Measurements from ENCODE around the gene ZNF91.

The ZNF91 gene

DNA sequence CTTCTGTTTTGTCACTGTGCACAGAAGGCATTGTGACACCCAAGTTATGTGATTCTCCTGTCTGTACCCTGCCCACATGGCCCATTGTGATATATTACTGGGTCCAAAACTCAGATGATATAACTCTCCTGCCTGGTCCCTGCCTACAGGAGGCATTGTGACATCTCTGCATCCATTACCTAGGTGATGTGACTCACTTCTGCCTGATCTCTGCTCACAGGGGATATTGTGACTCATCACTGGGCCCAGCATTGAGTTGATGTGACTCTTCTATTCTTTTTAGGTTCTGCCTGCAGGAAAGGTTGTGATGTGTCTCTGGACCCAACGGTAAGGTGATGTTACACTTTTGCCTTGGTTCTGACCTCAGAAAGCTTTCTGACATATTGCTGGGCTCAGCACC lies 77.1 kb downstream of the ZNF91 start:
- FAIRE-seq (no peak), DNase-seq (ENCODE audit: insufficient read length, low spot score) (no peak)
- TF ChIP-seq, protein P1, sequence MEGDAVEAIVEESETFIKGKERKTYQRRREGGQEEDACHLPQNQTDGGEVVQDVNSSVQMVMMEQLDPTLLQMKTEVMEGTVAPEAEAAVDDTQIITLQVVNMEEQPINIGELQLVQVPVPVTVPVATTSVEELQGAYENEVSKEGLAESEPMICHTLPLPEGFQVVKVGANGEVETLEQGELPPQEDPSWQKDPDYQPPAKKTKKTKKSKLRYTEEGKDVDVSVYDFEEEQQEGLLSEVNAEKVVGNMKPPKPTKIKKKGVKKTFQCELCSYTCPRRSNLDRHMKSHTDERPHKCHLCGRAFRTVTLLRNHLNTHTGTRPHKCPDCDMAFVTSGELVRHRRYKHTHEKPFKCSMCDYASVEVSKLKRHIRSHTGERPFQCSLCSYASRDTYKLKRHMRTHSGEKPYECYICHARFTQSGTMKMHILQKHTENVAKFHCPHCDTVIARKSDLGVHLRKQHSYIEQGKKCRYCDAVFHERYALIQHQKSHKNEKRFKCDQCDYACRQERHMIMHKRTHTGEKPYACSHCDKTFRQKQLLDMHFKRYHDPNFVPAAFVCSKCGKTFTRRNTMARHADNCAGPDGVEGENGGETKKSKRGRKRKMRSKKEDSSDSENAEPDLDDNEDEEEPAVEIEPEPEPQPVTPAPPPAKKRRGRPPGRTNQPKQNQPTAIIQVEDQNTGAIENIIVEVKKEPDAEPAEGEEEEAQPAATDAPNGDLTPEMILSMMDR (IDR thresholded peaks at IDR 0.05; ENCODE audit: insufficient read depth, missing control alignments), result no peak

DNA sequence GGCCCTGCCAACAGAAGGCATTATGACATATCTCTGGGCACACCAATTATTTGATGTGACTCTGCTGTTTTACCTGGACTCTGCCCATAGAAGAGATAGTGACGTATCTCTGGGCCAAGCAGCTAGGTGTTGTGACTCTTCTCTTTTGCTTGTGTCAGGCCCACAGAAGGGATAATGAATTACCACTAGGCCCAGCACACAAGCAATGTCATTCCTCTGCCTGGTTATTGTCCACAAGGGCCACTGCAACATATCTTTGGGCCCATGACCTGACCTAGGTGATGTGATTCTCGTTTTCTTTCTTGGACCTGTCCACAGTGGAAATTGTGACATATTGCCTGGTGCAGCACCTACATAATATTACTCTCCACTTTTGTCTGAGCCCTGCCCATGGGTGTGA lies 80.0 kb downstream of the ZNF91 start:
- FAIRE-seq (no peak), DNase-seq (ENCODE audit: insufficient read length, low spot score) (no peak)
- TF ChIP-seq, protein P1 (IDR thresholded peaks at IDR 0.05; ENCODE audit: insufficient read depth, missing control alignments), result no peak

DNA sequence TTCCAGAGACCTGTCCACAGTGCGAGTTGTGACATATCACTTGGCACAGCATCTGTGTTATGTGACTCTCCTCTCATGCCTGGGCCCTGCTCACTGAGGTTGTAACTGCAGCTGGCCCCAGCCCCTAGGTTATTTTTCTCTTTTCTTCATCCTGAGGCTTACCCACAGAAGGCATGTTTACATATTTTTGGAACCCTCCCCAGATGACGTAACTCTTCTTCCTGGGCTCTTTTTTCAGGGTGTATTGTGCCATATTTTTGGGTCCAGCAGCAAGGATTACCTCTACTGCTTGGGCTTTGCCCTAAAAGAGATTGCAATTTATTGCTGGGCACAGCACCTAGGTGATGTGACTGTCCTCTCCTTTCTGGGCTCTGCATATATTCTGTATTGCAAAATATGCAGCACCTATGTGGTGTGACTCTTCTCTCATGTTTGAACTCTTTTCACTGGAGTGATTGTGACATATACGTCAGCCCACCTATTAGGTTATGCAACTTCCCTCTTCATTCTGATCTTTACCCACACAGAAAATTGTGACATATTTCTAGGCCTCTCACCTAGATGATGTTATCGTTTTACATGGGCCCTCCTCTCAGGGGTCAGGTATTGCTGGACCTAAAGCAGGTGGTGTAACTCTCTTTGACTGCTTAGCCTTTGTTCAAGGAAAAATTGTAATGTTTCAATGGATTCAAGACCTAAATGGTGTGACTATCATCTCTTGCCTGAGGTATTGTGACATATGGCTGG lies 80.6 kb downstream of the ZNF91 start:
- DNase-seq (ENCODE audit: insufficient read length, low spot score) (no peak), FAIRE-seq (no peak)
- TF ChIP-seq, protein P1 (IDR thresholded peaks at IDR 0.05; ENCODE audit: insufficient read depth, missing control alignments), result no peak

DNA sequence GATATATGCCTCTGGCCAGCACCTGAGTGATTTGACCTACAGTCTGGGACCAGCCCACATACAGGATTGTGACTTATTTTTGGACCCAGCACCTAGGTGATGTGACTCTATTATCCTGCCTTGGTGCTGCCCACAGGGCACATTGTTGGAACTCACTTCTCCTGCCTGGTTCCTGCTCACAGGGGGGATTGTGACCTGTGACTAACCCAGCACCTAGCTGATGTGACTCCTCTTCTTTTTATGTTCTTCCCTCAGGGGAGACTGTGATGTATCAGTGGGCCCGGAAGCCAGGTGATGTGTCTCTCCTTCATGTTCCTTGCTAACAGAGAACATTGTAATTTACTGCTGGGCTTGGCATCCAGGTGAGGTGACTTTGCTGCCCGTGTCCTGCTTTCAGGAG lies 82.1 kb downstream of the ZNF91 start:
- DNase-seq (ENCODE audit: insufficient read length, low spot score) (no peak), FAIRE-seq (no peak)
- TF ChIP-seq, protein P1 (IDR thresholded peaks at IDR 0.05; ENCODE audit: insufficient read depth, missing control alignments), result no peak

DNA sequence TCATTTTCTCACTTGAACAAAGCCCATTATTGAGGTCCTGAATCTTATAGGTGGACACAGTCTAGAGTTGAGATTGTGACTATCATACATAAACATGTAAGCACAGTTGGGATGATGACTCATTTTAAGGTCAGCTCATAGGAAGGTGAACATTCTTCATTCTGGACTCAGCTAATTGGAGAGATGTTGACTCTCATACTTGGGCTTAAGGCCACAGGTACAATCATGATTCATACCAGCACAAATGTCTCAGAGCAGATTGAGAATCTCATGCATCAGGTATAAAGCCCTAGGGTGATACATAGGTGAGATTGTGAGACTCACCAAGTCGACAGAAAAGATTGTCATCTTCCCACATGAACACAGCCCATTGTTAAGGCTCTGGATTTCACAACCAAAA lies 82.8 kb downstream of the ZNF91 start:
- TF ChIP-seq, protein P1 (IDR thresholded peaks at IDR 0.05; ENCODE audit: insufficient read depth, missing control alignments), result no peak
- FAIRE-seq (no peak), DNase-seq (ENCODE audit: insufficient read length, low spot score) (no peak)

DNA sequence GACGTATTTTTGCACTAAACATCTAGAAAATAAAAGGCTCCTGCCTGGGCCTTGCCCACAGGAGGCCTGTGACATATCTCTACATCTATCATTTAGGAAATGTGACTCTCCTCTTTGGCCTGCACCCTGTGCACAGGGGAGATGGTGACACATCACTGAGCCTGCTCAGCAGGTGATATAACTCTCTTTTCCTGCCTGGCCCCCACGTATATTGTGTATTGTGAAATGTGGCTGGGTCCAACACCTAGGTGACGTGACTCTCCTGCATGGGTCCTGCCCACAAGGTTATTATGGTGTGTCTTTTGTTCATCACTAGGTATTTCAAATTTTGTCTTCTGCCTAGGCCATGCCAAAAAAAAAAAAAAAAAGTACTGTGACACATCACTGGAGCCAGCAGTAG lies 83.7 kb downstream of the ZNF91 start:
- no peak for FAIRE-seq
- TF ChIP-seq, protein P1 (IDR thresholded peaks at IDR 0.05; ENCODE audit: insufficient read depth, missing control alignments), result no peak

DNA sequence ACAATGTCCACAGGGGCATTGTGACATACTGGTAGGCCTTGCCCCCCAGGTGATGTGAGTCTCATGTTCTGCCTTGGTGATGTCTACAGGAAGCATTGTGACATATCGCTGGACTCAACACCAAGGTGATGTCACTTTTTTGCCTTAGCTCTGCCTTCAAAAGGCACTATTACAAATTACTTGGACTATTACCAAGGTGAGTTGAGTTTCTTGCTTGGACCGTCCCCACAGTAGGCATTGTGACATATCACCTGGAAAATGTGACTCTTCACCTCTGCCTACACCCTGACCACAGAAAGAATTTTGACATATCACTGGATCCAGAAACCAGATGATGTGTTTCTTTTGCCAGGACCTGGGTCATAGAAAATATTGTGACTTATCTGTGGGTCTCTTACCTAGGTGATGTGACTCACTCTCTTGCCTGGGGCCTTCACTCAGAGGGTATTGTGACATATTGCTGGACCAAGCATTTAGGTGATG lies 84.5 kb downstream of the ZNF91 start:
- TF ChIP-seq, protein P1 (IDR thresholded peaks at IDR 0.05; ENCODE audit: insufficient read depth, missing control alignments), result no peak
- DNase-seq (ENCODE audit: insufficient read length, low spot score), result no peak
- no peak for FAIRE-seq

More for the DNA sequence above, 83.7 kb downstream of the ZNF91 start:
- DNase-seq (ENCODE audit: insufficient read length, low spot score), result no peak
